A673 (cell line): Measurements from ENCODE around the gene OR10AG1. TPM values are rescaled to one million over a fixed set of nuclear protein-coding genes. Genes with fewer than 3 reads are reported as not detected.

Source experiments
- BruUV-seq: library from RNA; stranded (reverse); fragments of 400-500 nt; replicated peaks from 2 replicates; lab custom pipeline; 2021; lab: Mats Ljungman, UMichigan
- CTCF ChIA-PET: fragments of 300-600 bp; sonication (Branson Sonifier 250); formaldehyde crosslinking; loops from one replicate; lab custom pipeline; 2022; ENCODE audit warnings: antibody characterized with exemption; lab: Charles Lee
- POLR2A ChIA-PET: fragments of 300-600 bp; sonication (Branson Sonifier 250); formaldehyde crosslinking; loops from one replicate; lab custom pipeline; 2022; ENCODE audit warnings: antibody characterized with exemption; ENCODE audit not compliant: low non-redundant PET; lab: Charles Lee
- DNase-seq: peaks from one replicate; pipeline ENCODE4 v3.0.0-alpha.2; 2015; ENCODE audit warnings: low spot score
- H3K27ac ChIP-seq: fragments of 200-600 bp; sonication (generic); 2 replicates; pipeline ENCODE4 v1.5.1; 2016; ENCODE audit warnings: mixed run types, low read depth, mild to moderate bottlenecking, mixed read lengths, antibody characterized with exemption, low read length; ENCODE audit not compliant: poor library complexity, severe bottlenecking
- H3K27me3 ChIP-seq: fragments of 200-600 bp; sonication (generic); replicated peaks from 2 replicates; pipeline ENCODE4 v1.6.1; 2017; ENCODE audit warnings: mixed run types, low read depth, mild to moderate bottlenecking, mixed read lengths, antibody characterized with exemption, low read length; ENCODE audit not compliant: insufficient read depth, poor library complexity
- H3K36me3 ChIP-seq: fragments of 200-600 bp; sonication (generic); 2 replicates; pipeline ENCODE4 v1.6.1; 2016; ENCODE audit warnings: mixed run types, mild to moderate bottlenecking, mixed read lengths, antibody characterized with exemption, low read length; ENCODE audit not compliant: insufficient read depth, poor library complexity, severe bottlenecking
- H3K4me1 ChIP-seq: fragments of 200-600 bp; sonication (generic); 2 replicates; pipeline ENCODE4 v1.6.1; 2017; ENCODE audit warnings: mixed run types, mild to moderate bottlenecking, mixed read lengths, antibody characterized with exemption, low read length; ENCODE audit not compliant: insufficient read depth, poor library complexity, severe bottlenecking
- H3K4me3 ChIP-seq: fragments of 200-600 bp; sonication (generic); 2 replicates; pipeline ENCODE4 v1.5.1; 2016; ENCODE audit warnings: low read depth, mixed run types, mild to moderate bottlenecking, mixed read lengths, low read length; ENCODE audit not compliant: poor library complexity, severe bottlenecking
- H3K9me3 ChIP-seq: fragments of 200-600 bp; sonication (generic); 2 replicates; pipeline ENCODE4 v1.6.1; 2016; ENCODE audit warnings: mixed run types, low read depth, mild to moderate bottlenecking, mixed read lengths, antibody characterized with exemption, low read length; ENCODE audit not compliant: poor library complexity, severe bottlenecking
- EZH2 ChIP-seq: fragments of 200-600 bp; sonication (generic); IDR thresholded peaks from 2 replicates; pipeline ENCODE4 v1.6.1; 2017; ENCODE audit warnings: borderline replicate concordance, low read depth, mild to moderate bottlenecking, mixed read lengths, antibody characterized with exemption, low read length; ENCODE audit not compliant: poor library complexity, severe bottlenecking
- intact Hi-C: fragments of 100-400 bp; cut with micrococcal nuclease; formaldehyde crosslinking; loops from one replicate; pipeline ENCODE4 v1.10.0; 2022; ENCODE audit not compliant: unreplicated experiment
- total RNA-seq: library from RNA; stranded (reverse); gene quantifications from 2 replicates; pipeline ENCODE4 v1.2.3, GENCODE V29; 2021
- TF ChIP-seq, protein P1 (sequence below): fragments of 300-800, 200-600 bp; sonication (generic); conservative IDR thresholded peaks from 2 replicates; pipeline ENCODE4 v1.5.1; 2017; ENCODE audit warnings: low read depth, mild to moderate bottlenecking, antibody characterized with exemption, low read length, moderate library complexity, mixed read lengths

The OR10AG1 gene
- total RNA-seq, 1 experiment from 2014 or later, result not detected

DNA sequence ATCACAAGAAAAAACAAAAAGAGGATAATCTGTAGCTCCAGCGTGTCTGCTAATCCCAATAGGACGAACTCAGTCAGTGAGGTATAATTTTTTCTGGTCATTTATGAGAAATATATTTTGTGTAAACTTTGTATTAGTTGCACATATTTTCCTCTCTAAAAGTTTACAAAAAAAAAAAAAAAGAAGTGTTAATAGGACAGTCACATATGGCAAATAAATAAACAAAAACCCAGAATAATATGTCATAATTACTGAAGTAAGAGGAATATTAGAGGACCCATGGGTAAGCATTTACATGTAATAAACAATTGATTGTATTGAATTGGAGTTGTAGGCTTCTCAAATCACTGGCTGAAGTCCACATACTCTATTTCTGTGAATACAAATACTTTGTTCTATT lies 24.8 kb upstream of the OR10AG1 start, which contains the start of gene OR5F1:
Gene OR5F1, minus strand, starts transcription at position 101 of the 400 bp plus-strand sequence. Its CDS starts 0 bp downstream, at position 101.
- H3K27me3 ChIP-seq, result no peaks in the 10 kb centered on the region
- H3K36me3 ChIP-seq, result no peaks in the 10 kb centered on the region
- H3K4me3 ChIP-seq, result no peak within 1 kb of the TSS
- no peaks in the 10 kb centered on the region for H3K4me1 ChIP-seq
- BruUV-seq, result no TSS peak
- intact Hi-C loops, result no loop called here
- H3K27ac ChIP-seq, result no peak within 1 kb of the TSS
- TF ChIP-seq, protein P1, sequence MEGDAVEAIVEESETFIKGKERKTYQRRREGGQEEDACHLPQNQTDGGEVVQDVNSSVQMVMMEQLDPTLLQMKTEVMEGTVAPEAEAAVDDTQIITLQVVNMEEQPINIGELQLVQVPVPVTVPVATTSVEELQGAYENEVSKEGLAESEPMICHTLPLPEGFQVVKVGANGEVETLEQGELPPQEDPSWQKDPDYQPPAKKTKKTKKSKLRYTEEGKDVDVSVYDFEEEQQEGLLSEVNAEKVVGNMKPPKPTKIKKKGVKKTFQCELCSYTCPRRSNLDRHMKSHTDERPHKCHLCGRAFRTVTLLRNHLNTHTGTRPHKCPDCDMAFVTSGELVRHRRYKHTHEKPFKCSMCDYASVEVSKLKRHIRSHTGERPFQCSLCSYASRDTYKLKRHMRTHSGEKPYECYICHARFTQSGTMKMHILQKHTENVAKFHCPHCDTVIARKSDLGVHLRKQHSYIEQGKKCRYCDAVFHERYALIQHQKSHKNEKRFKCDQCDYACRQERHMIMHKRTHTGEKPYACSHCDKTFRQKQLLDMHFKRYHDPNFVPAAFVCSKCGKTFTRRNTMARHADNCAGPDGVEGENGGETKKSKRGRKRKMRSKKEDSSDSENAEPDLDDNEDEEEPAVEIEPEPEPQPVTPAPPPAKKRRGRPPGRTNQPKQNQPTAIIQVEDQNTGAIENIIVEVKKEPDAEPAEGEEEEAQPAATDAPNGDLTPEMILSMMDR, result no peak
- TF ChIP-seq EZH2, result no peak
- ChIA-PET POLR2A (no interaction called here), CTCF (no interaction called here)
- DNase-seq, result no peak
- H3K9me3 ChIP-seq, result peaks cover 4% of the 10 kb centered on the region

DNA sequence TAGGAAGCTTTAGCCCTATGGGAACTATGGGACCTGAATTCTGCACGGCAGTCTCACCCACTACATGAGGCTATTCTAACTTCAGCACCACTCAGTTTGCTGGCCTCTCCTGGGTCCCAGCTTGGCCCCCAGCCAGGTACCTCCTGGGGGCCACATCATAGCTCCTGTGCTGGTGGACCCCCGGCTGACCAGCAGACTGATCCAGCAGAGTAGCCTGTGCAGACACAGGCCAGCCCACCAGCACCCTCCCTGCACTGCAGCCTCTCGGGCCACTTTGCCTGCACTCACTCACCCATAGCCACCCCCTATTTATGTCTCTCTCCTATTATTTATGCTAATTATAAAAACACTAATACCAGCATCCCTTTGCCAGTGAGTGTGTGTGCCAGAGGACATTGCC lies 1.2 kb upstream of the OR10AG1 start:
- Histone ChIP-seq H3K4me3 (no peak overlapping the region), H3K4me1 (no peaks in the 10 kb centered on the region), H3K36me3 (no peaks in the 10 kb centered on the region), H3K27ac (no peak overlapping the region), H3K9me3 (peaks cover 2% of the 10 kb centered on the region), H3K27me3 (no peaks in the 10 kb centered on the region)
- BruUV-seq, result no TSS peak
- no peak for DNase-seq
- ChIA-PET CTCF (no interaction called here), POLR2A (no interaction called here)
- intact Hi-C loops, result no loop called here
- no peak for TF ChIP-seq EZH2
- TF ChIP-seq, protein P1, result no peak

DNA sequence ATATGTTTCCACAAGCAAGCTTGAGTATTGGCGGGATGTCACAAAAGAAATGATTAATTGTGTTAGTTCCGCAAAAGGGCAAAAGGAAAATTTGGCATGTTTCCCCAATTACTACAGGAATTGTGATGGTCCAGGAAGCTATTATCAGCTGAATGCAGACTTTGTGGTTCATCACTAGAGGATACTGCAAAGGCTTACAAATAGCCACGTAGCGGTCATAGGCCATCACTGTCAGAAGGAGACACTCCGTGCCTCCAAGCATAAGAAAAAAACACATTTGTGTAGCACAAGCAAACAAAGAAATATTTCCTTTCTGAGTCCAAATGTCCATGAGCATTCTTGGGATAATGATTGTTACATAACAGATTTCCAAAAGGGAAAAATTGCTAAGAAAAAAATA lies 1.8 kb downstream of the OR10AG1 start:
- intact Hi-C loops, result no loop called here
- TF ChIP-seq EZH2, result no peak
- TF ChIP-seq, protein P1, result no peak
- no peaks in the 10 kb centered on the region for H3K27me3 ChIP-seq
- no peak overlapping the region for H3K4me3 ChIP-seq
- ChIA-PET POLR2A (no interaction called here), CTCF (no interaction called here)
- H3K27ac ChIP-seq, result no peak overlapping the region
- DNase-seq, result no peak
- H3K36me3 ChIP-seq, result no peaks in the 10 kb centered on the region
- peaks cover 2% of the 10 kb centered on the region for H3K9me3 ChIP-seq
- no peaks in the 10 kb centered on the region for H3K4me1 ChIP-seq
- BruUV-seq, result no TSS peak
